Sigmoid colon (tissue), 7 donors: ENCODE data around the gene S1PR3. TPM values are rescaled to one million over a fixed set of nuclear protein-coding genes. Genes with fewer than 3 reads are reported as not detected.
"Not testable (repeated sequence)": the region's sequence is repeated elsewhere in the genome, so short reads cannot be mapped to it uniquely, and the experiment has no call there.

Experiments
- DNase-seq: peaks from one replicate; pipeline ENCODE4 v3.0.0-alpha.2; 2019
- H3K27ac ChIP-seq, 4 donors: fragments of 200-600 bp; sonication (generic); one replicate each; pipeline ENCODE4 v1.5.1; 2016 to 2019; ENCODE audit warnings: mild to moderate bottlenecking in 1 of 4
- H3K27me3 ChIP-seq, 3 donors: fragments of 200-600 bp; sonication (generic); one replicate each; pipeline ENCODE4 v1.5.1; 2019; ENCODE audit warnings: mild to moderate bottlenecking in 1 of 3
- H3K36me3 ChIP-seq, 4 donors: fragments of 200-600 bp; sonication (generic); one replicate each; pipeline ENCODE4 v1.5.1; 2016 to 2019
- H3K4me1 ChIP-seq, 4 donors: fragments of 200-600 bp; sonication (generic); one replicate each; pipeline ENCODE4 v1.5.1; 2017 to 2019
- H3K4me3 ChIP-seq, 4 donors: fragments of 200-600 bp; sonication (generic); one replicate each; pipeline ENCODE4 v1.5.1; 2017 to 2019; ENCODE audit warnings: mild to moderate bottlenecking in 2 of 4, moderate library complexity in 1 of 4
- H3K9me3 ChIP-seq, 4 donors: fragments of 200-600 bp in 3 of 4; sonication (generic) in 3 of 4; one replicate each; pipeline versions ENCODE4 v1.5.1 to v1.6.1; 2013 to 2019
- EP300 ChIP-seq, 4 donors: sonication (generic); formaldehyde crosslinking; IDR thresholded peaks; one replicate each; pipeline ENCODE4 v1.6.1; 2017; ENCODE audit warnings: antibody characterized with exemption in 4 of 4
- POLR2A ChIP-seq, 2 donors: fragments of 450-650 bp; IDR thresholded peaks; one replicate each; pipeline ENCODE4 v1.6.1; 2016; ENCODE audit warnings: antibody characterized with exemption in 2 of 2, mild to moderate bottlenecking in 2 of 2, moderate library complexity in 2 of 2
- POLR2AphosphoS5 ChIP-seq, 4 donors: sonication (generic); formaldehyde crosslinking; IDR thresholded peaks; one replicate each; pipeline ENCODE4 v1.6.1; 2017; ENCODE audit warnings: antibody characterized with exemption in 4 of 4
- WGBS, 2 donors: extraction: QIAGEN DNeasy Blood & Tissue Kit; methylation state at CpG; one replicate each; pipeline ENCODE4 v1.1.7; 2013; 5-methylcytosine and 5-hydroxymethylcytosine counted together
- intact Hi-C: fragments of 100-400 bp; cut with DNase I; formaldehyde crosslinking; loops from one replicate; pipeline ENCODE4 v1.15.1; 2023
- polyA plus RNA-seq, 3 donors: library from polyadenylated mRNA; stranded (reverse); fragments of 200-250 nt; gene quantifications; one replicate each; pipeline ENCODE4 v1.2.3, GENCODE V29; 2013
- total RNA-seq, 4 donors: library from RNA; depleted of rRNA; stranded (reverse); fragments of >200 nt; gene quantifications; one replicate each; pipeline ENCODE4 v1.1.0, GENCODE V29; 2016
- TF ChIP-seq, protein P1 (sequence below), 4 experiments: fragments of 450-650 bp in 3 of 4; fragments of 200-600 bp in 1 of 4; IDR thresholded peaks; one replicate each; pipeline ENCODE4 v1.5.1; 2016 to 2019; ENCODE audit warnings: antibody characterized with exemption in 4 of 4, mild to moderate bottlenecking in 3 of 4, moderate library complexity in 2 of 4
- donor health status: healthy with polysubstance abuse.
- donor health status: Bipolar disorder and iron deficiency.
- donor health status: healthy.

S1PR3 gene
- total RNA-seq (10 to 100 TPM; 10.4 to 33.0 (median 16.8) TPM), polyA plus RNA-seq (1 to 10 TPM in 2 of 3 donors, under 1 TPM in 1; 0.23 to 7.8 (median 2.4) TPM)

DNA sequence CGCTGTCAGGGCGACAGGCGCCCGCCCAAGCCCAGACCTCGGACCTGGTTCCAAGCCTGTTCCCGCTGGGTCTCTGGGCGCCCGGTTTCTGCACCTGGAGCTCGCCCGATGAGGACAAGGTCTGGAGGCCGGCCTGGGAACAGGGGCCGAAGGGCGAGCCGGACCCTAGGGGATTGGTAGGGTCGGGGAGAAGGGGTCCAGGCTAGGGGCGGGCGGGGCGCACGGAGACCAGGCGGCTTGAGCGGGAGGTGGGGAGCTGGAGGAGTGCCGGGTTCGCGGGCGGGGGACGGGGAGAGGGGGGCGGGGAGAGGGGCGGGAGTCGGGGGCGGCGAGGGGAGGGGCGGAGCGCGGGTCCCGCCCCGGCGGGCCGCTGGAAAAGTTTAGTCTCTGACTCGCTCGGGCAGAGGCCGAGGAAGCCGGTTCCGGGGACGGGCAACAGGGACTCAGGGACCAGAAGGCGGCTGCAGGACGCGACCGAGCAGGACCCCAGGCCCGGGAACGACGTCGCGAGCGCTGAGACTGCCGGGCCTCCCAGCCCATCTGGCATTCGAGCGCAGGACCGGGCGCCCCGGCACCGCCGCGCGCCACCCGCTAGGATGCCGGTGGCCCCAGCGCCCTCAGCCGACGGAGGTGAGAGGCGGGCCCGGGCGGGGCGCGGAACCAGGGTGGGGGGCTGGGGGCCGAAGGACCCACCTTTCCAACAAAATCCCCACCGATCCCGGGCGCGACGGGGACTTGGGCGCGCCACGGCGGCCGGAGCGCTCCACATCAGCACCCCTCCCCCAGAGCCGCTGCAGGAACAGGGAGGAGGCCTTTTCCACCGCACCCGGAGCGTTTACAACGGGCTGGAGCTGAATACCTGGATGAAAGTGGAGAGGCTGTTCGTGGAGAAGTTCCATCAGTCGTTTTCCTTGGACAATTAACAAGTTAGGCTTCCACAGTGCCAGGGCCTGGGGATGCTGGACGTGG lies at the start of gene S1PR3:
Gene S1PR3, plus strand, starts transcription at position 403 of the 969 bp plus-strand sequence. CDS start 9,733 bp downstream, outside the sequence.
- H3K9me3 ChIP-seq = no peaks in the 10 kb centered on the region
- H3K4me1 ChIP-seq = peaks cover 0 to 59% (median 43%) of the 10 kb centered on the region in 4 donors
- intact Hi-C loops = loop anchor here (2.0 to 10.0 kb wide), 2 partner anchors 245 to 797 kb away; no protein-coding TSS in a partner anchor
- H3K36me3 ChIP-seq = no peaks in the 10 kb centered on the region
- DNase-seq = peak; percentile 83
- peak within 1 kb of the TSS; percentile 76 to 98 (median 84) for H3K27ac ChIP-seq
- 1 to 2% methylated on average over 94 of the region's 94 CpGs for WGBS, 2 donors
- H3K27me3 ChIP-seq = no peaks in the 10 kb centered on the region
- TF ChIP-seq POLR2AphosphoS5 (IDR thresholded peaks at IDR 0.05) (peak; percentile 62 to 91 (median 75)), EP300 (IDR thresholded peaks at IDR 0.05) (no peak), POLR2A (IDR thresholded peaks at IDR 0.05) (no peak)
- TF ChIP-seq, protein P1, sequence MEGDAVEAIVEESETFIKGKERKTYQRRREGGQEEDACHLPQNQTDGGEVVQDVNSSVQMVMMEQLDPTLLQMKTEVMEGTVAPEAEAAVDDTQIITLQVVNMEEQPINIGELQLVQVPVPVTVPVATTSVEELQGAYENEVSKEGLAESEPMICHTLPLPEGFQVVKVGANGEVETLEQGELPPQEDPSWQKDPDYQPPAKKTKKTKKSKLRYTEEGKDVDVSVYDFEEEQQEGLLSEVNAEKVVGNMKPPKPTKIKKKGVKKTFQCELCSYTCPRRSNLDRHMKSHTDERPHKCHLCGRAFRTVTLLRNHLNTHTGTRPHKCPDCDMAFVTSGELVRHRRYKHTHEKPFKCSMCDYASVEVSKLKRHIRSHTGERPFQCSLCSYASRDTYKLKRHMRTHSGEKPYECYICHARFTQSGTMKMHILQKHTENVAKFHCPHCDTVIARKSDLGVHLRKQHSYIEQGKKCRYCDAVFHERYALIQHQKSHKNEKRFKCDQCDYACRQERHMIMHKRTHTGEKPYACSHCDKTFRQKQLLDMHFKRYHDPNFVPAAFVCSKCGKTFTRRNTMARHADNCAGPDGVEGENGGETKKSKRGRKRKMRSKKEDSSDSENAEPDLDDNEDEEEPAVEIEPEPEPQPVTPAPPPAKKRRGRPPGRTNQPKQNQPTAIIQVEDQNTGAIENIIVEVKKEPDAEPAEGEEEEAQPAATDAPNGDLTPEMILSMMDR (IDR thresholded peaks at IDR 0.05) = peak in 2 of 4 experiments; percentile 1 to 5
- peak within 1 kb of the TSS; percentile 57 to 85 (median 74) for H3K4me3 ChIP-seq

DNA sequence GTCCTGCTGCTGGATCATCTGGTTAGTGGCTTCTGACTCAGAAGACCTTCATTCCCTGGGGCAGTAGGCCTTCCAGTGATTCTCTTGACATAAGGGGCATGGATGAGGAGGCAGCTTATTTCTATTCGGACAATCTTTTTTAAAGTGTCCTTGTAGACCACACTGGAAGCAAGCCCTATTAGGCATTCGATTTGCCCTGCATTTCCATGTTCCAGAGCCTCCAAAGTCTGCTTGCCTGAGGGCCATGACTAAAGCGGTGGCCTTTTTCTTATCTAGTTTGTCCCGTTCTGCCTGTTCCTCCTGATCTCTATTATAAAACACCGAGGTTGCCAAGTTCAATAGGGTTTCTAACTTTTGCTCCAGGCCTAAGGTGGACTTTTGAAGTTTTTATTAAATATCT lies 49.7 kb upstream of the S1PR3 start:
- 65 to 91% methylated on average over 5 of the region's 5 CpGs for WGBS, 2 donors
- H3K4me3 ChIP-seq, H3K4me1 ChIP-seq, H3K27ac ChIP-seq, intact Hi-C loops, H3K27me3 ChIP-seq, DNase-seq, H3K36me3 ChIP-seq, H3K9me3 ChIP-seq: not testable (repeated sequence)

DNA sequence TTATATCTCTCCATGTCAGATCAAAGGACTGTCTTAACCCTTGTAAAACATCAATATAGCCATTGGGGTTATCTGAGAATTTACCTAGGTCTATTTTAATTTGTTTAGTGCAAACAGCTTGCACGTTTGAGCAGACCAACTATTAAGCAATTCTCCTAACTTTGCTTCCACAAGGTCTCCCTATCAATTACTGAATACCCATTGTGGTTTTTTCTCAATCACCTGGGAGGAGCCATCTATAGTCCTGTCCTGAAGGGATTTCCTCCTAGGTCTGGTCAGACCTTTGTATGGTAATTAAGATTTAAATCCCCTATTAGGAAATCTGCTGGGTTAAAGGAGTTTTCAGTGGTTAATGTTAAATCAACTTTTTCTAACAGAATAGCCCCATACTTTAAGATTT lies 48.9 kb upstream of the S1PR3 start:
- Histone ChIP-seq H3K27ac (no peak overlapping the region), H3K27me3 (no peaks in the 10 kb centered on the region), H3K36me3 (no peaks in the 10 kb centered on the region), H3K4me3 (no peak overlapping the region), H3K4me1 (peaks cover 0 to 5% (median 4%) of the 10 kb centered on the region in 4 donors), H3K9me3 (no peaks in the 10 kb centered on the region)
- intact Hi-C loops = no loop called here
- DNase-seq = no peak
- 8 to 49% methylated on average over 1 of the region's 1 CpG for WGBS, 2 donors
- TF ChIP-seq EP300 (IDR thresholded peaks at IDR 0.05) (no peak), POLR2A (IDR thresholded peaks at IDR 0.05) (no peak), POLR2AphosphoS5 (IDR thresholded peaks at IDR 0.05) (no peak)
- TF ChIP-seq, protein P1 (IDR thresholded peaks at IDR 0.05) = no peak

DNA sequence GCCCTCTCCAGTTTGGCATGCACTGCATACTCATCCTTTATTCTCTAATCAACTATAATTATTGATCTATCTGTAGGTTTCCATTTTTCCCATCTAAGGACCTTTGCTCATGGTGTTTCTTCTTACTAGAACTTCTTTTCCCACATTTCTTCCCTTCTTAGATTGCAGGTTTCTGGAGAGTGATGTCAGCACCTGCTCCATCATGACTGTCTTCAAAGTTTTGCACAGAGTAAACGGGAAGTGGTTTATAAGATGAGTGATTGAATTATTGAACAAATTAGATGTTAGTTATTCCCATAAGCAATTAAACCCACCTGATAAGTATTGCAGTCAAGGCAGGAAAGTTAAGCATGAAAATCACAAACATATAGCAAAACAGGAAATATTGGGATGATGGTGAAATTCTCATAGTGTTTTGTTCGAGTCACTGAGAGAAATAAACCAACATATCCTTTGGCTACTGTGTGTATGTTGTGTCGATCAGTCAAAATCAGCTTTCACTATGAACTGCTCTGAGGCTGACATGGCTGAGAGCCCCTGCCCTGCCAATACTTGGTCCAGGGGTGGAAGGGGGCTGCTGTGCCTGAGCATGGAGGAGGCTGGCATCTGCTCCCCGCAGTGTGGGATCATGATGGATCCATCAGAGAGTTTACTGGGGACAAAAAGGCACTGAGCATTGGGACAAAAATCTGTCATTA lies 45.5 kb upstream of the S1PR3 start:
- Histone ChIP-seq H3K36me3 (no peaks in the 10 kb centered on the region), H3K9me3 (no peaks in the 10 kb centered on the region), H3K27ac (no peak overlapping the region), H3K4me1 (peaks cover 0 to 39% (median 37%) of the 10 kb centered on the region in 4 donors), H3K27me3 (no peaks in the 10 kb centered on the region), H3K4me3 (no peak overlapping the region)
- no peak for TF ChIP-seq POLR2A (IDR thresholded peaks at IDR 0.05)
- TF ChIP-seq, protein P1 (IDR thresholded peaks at IDR 0.05) = no peak
- no peak for TF ChIP-seq EP300 (IDR thresholded peaks at IDR 0.05)
- DNase-seq = no peak
- 57 to 68% methylated on average over 4 of the region's 4 CpGs for WGBS, 2 donors
- intact Hi-C loops = loop anchor here (5.0 kb wide), 1 partner anchor 198 kb away; no protein-coding TSS in a partner anchor
